Effector memory CD8-positive, alpha-beta T cell (primary cell): ENCODE data around the gene FAM83E.
"Not testable (repeated sequence)": the region's sequence is repeated elsewhere in the genome, so short reads cannot be mapped to it uniquely, and the experiment has no call there.

Experiments
- ATAC-seq: fragments of 150-1000 bp; cut with Tn5 transposase; replicated peaks from 2 replicates; pipeline ENCODE4 v1.10.0; 2021; ENCODE audit warnings: mild to moderate bottlenecking, moderate library complexity
- DNase-seq, 3 experiments: peaks; one replicate each; pipeline ENCODE4 v3.0.0; 2021
- H3K27ac Mint-ChIP-seq, 2 donors: one replicate each; pipeline ENCODE4 v1.8.0; 2022; ENCODE audit warnings: mild to moderate bottlenecking in 2 of 2, mixed read lengths in 2 of 2, moderate library complexity in 2 of 2
- H3K27me3 Mint-ChIP-seq, 2 donors: one replicate each; pipeline ENCODE4 v1.8.0; 2022; ENCODE audit warnings: mixed read lengths in 2 of 2
- H3K36me3 Mint-ChIP-seq: one replicate; pipeline ENCODE4 v1.8.0; 2022; ENCODE audit warnings: mild to moderate bottlenecking, moderate library complexity, mixed read lengths; ENCODE audit not compliant: insufficient read depth
- H3K4me1 Mint-ChIP-seq, 2 donors: one replicate each; pipeline ENCODE4 v1.8.0; 2022; ENCODE audit warnings: low read depth in 2 of 2, mixed read lengths in 2 of 2
- H3K4me3 Mint-ChIP-seq, 2 donors: one replicate each; pipeline ENCODE4 v1.8.0; 2022; ENCODE audit warnings: mild to moderate bottlenecking in 2 of 2, mixed read lengths in 2 of 2, moderate library complexity in 2 of 2
- H3K9me3 Mint-ChIP-seq, 2 donors: one replicate each; pipeline ENCODE4 v1.8.0; 2022; ENCODE audit warnings: mixed read lengths in 2 of 2

Gene FAM83E

DNA sequence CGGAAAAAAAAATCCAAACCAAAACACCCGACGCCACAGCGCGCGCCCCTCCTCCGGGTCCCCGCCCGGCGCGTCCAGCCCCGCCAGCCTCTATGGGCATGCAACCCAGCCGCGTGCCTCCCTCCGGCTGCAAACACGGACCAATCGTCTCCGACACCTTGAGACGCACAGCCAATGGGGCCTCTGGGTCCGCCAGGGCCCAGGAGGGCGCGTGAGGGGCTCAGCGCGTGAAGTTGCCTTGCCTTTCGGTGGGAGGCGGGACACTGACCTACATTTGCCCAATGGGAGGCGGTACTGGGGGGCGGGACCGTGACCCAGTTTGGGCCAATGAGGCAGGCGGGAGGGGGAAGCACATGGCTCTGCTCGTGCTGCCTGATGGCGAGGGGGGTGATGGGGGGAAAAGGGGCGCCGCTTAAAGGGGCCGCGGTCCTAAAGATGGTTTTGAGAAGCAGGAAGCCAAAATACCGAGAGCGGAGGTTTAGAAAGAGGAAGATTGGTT is 22.6 kb upstream of the FAM83E start:
- peak; percentile 99 to 100 (median 99) for DNase-seq
- H3K36me3 Mint-ChIP-seq: peaks cover 35% of the 10 kb centered on the region

DNA sequence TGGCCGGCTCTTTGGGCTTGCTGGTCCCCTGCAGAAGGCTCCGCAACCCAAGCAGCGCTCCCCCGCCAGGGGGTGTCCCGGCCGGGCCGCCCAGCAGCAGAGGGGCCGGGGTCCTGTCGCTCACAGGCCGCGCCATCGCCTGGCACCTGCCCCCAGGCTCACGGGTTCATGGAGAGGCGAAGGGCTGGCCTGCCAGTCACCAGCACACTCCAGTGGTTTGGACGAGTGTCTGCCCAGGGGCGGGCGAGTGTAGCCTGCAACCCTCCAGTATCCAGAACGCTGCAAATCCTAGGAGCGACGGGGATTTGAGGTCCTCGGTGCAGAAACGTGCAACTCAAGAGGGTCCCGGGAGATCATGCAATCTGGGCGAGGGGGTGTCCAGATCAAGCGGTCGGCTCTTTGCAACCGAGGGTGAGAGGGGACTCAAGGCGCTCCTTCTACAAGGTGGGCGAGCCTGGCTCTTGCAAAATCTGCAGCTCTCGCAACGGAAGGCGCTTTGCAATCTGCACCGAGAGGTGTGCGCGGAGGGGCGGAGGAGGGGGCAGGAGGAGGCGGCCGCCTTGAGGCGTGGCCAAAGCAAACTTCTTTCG is 22.1 kb upstream of the FAM83E start, which contains the start of gene DBP:
TSS of gene DBP (minus strand) at position 521 of the 590 bp plus-strand sequence. CDS start at position 136, 385 bp downstream.
- Mint-ChIP-seq H3K9me3 (peaks cover 0 to 2% of the 10 kb centered on the region in 2 donors), H3K4me3 (peak within 1 kb of the TSS; percentile 90 to 98), H3K36me3 (peaks cover 40% of the 10 kb centered on the region), H3K27ac (peak within 1 kb of the TSS; percentile 96 to 98), H3K27me3 (no peaks in the 10 kb centered on the region), H3K4me1 (peaks cover 32 to 41% of the 10 kb centered on the region in 2 donors)
- peak in 1 of 3 experiments; percentile 44 for DNase-seq
- ATAC-seq: no peak

More for the DNA sequence above, 22.6 kb upstream of the FAM83E start:
- Mint-ChIP-seq H3K27ac (peak overlapping the region; percentile 96 to 98), H3K4me1 (peaks cover 34 to 41% of the 10 kb centered on the region in 2 donors), H3K4me3 (peak overlapping the region; percentile 90 to 98), H3K27me3 (no peaks in the 10 kb centered on the region), H3K9me3 (peaks cover 0 to 2% of the 10 kb centered on the region in 2 donors)
- peak; percentile 74 for ATAC-seq

DNA sequence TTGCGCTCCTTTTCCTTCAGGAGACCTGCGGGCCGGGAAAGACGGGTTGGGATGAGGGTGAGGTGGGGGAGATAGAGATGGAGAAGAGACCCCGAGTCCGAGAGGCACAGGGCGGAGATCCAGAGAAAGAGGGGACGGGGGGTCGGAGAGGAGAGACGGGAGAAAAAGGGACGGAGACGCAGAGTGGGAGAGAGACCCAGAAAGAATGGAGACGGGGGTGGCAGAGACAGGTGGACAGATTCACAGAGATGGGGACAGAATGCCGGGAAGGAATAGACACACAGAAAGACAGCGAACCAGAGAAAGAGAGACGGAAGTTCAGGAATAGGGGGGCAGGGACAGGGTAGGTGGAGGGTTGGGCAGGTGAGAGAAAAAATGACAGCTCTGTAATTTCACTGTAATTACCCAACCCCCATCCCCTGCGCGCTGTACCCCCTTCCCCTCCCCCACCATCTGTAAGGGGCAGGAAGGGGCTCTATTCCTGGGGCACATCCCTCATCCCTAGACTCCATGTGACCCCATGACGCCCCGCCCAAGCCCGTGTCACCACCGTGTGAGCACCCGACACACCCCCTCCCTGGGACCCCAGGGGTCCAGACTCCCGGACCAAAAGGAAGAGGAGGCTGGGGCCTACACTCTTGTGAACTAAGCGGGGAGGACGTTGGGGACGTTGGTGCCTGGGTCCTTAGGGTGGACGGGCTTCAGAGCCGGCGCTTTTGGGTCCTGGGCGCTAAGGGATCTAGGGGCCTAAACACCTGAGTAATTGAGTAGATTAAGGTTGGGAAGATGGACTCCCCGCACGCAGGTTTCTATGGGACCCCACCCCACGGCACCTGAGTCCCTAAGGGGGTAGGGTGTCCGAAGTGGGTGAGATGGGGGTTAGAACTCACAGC is 21.3 kb upstream of the FAM83E start:
- H3K36me3 Mint-ChIP-seq: peaks cover 48% of the 10 kb centered on the region
- no peaks in the 10 kb centered on the region for H3K27me3 Mint-ChIP-seq
- peaks cover 0 to 2% of the 10 kb centered on the region in 2 donors for H3K9me3 Mint-ChIP-seq
- peaks cover 32 to 41% of the 10 kb centered on the region in 2 donors for H3K4me1 Mint-ChIP-seq
- H3K4me3 Mint-ChIP-seq: peak overlapping the region; percentile 90 to 98
- DNase-seq (no peak), ATAC-seq (no peak)
- H3K27ac Mint-ChIP-seq: peak overlapping the region; percentile 45 to 89

DNA sequence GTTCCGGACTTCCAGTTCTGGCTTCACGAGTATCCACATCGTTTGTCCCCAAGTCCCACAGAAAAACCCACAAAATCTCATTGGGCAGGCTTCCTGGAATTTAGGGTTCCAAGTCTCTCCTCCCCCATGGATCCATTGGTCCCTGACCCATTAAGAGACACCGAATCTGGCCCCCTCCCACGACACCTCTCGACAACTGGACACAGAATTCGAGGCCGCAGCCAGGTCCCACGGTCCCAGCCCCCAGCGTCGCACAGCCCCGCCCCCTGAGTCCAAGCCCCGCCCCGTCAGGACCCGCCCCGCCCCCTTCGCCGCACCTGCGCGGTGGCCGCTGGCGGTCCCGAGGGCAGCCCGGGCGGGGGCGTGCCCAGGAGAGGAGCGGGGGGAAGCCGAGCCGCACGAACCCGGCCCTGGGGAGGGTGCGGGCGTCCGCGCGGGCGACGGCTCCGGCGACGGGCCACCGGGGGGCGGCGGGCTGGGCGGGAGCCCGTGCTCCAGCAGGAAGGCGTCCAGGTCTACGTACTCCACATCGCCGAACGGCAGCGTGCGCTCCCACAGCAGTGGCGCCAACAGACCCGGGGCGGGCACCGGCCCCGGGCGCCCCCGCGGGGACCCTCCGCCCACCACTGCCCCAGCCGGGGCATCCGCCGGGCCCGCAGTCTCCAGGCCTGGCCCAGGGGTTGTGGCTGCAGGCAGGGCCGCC is 20.5 kb upstream of the FAM83E start:
- peak; percentile 60 to 65 (median 62) for DNase-seq
- ATAC-seq: peak; percentile 2
- Mint-ChIP-seq H3K27ac (peak overlapping the region; percentile 90 to 94), H3K4me3 (peak overlapping the region; percentile 90 to 98), H3K36me3 (peaks cover 56% of the 10 kb centered on the region), H3K27me3 (no peaks in the 10 kb centered on the region), H3K4me1 (peaks cover 32 to 41% of the 10 kb centered on the region in 2 donors), H3K9me3 (peaks cover 0 to 2% of the 10 kb centered on the region in 2 donors)

DNA sequence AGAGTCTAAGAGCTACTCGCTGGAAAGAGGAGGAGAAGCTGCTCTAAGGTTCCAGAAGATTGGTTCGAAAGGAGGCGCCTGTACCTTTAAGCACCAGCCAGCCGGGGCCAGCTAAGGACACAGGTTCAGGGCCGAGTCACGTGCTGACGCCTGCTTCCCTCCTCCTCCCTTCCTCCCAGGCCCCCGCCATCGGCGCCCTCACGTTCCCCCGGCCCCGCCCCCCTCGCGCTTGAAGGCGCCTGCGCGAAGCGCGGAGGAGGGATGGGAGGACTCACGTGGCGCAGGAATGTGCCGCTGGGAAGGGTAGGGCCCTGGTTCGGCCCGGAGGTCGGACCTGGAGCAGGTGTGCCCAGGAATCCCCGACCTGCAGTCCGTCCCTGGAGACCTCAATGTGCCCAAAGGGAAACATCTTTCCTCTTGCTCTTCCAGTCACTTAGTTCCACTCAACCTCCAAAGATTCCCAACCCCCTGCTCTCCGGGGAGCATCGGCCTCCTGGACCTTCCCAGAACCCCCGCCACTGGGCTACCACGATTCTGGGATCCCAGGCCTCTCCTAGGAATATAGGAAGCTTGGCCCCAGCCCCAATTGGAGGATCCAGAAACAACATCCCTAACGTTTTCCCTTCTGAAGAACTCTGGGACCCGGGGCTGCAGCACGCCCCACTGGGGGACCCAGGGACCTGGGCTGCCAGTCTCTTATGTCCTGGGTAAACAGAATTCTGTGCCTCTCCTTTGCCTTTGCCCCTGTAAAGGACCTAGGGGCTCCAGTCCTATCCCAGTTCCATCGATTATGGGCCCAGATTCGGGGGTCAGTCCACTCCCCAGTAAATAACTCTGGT is 19.8 kb upstream of the FAM83E start:
- Mint-ChIP-seq H3K9me3 (peaks cover 0 to 2% of the 10 kb centered on the region in 2 donors), H3K4me1 (peaks cover 35 to 36% of the 10 kb centered on the region in 2 donors), H3K36me3 (peaks cover 60% of the 10 kb centered on the region), H3K4me3 (peak overlapping the region; percentile 90 to 98), H3K27me3 (no peaks in the 10 kb centered on the region), H3K27ac (peak overlapping the region; percentile 90 to 94)
- peak; percentile 81 to 82 (median 82) for DNase-seq
- ATAC-seq: peak; percentile 8

DNA sequence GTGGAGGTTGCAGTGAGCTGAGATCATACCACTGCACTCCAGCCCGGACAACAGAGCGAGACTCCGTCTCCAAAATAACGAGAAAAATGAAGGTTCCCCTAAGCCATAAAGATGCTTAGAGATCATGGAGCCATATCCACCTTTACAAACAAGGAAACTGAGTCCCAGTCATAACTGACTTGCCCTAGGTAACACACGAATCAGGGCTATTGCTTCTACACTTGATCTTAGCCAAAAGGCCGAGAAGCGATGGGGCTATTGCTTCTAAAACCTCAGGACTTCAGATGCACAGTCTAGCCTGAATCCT is 19.1 kb upstream of the FAM83E start:
- H3K27me3 Mint-ChIP-seq: no peaks in the 10 kb centered on the region
- peaks cover 32 to 33% of the 10 kb centered on the region in 2 donors for H3K4me1 Mint-ChIP-seq
- H3K27ac Mint-ChIP-seq: peak overlapping the region; percentile 90 to 94
- peaks cover 0 to 2% of the 10 kb centered on the region in 2 donors for H3K9me3 Mint-ChIP-seq
- DNase-seq (no peak), ATAC-seq (no peak)
- peak overlapping the region; percentile 90 to 98 for H3K4me3 Mint-ChIP-seq
- peaks cover 65% of the 10 kb centered on the region for H3K36me3 Mint-ChIP-seq

DNA sequence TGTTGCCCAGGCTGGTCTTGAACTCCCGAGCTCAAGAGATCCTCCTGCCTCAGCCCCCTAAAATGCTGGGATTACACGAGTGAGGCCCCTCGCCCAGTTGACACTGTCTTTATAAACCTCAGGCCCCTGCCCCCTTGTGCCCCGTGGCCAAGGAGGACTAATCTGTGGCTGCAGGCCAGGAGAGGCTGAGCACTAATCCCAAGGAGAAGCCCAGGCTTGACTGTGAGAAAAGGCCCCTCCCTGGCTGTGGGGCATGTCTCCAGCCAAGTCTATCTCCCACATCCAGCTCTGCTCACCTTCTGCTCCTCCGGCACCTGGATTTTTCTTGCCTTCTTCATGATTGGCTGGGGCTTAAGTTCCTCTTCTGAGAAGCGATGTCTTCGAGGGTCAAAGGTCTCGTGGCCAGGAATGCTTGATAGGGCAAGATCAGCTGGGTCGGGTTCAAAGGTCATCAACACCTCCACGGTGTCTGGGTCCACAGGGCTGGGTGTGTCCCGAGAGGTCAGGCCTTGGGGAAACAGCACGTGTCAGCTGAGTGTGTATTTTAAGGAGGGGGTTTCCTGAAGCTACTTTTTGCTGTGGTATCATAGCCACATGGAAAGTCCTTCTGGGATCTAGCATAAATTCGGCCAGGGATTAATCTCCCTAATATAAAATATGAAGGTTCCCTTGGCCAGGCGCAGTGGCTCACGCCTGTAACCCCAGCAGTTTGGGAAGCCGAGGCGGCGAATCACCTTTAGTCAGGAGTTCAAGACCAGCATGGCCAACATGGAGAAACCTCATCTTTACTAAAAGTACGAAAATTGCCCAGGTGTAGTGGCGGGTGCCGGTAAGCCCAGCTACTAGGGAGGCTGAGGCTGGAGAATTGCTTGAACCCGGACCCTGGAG is 18.5 kb upstream of the FAM83E start:
- Mint-ChIP-seq H3K36me3 (peaks cover 68% of the 10 kb centered on the region), H3K4me3 (peak overlapping the region; percentile 90 to 98), H3K4me1 (peaks cover 27 to 31% of the 10 kb centered on the region in 2 donors), H3K27me3 (no peaks in the 10 kb centered on the region), H3K9me3 (no peaks in the 10 kb centered on the region), H3K27ac (peak overlapping the region; percentile 90 to 94)
- ATAC-seq (no peak), DNase-seq (no peak)

DNA sequence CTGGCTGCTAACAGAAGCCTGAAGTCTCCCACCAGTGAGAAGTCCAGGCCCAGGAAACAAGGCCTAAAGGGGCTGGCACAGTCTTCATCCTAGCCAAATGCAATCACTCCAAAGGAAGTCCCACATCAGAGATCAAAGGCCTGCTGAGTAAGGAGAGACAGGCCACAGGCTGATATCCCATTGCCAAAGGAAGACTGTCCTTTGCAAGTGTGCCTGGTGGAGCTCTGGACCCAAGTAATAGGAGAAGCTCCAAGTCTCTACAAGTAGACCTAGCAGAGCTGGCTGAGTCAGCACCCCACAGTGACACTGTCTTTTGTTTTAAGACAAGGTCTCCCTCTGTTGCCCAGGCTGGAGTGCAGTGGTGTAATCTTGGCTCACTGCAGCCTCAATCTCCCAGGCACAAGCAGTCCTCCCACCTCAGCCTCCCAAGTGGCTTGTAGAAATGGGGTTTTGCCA is 17.8 kb upstream of the FAM83E start:
- DNase-seq (no peak), ATAC-seq (no peak)
- no peaks in the 10 kb centered on the region for H3K27me3 Mint-ChIP-seq
- H3K27ac Mint-ChIP-seq: peak overlapping the region in 1 of 2 donors; percentile 94
- peaks cover 64% of the 10 kb centered on the region for H3K36me3 Mint-ChIP-seq
- peaks cover 21 to 29% of the 10 kb centered on the region in 2 donors for H3K4me1 Mint-ChIP-seq
- no peaks in the 10 kb centered on the region for H3K9me3 Mint-ChIP-seq
- no peak overlapping the region for H3K4me3 Mint-ChIP-seq

DNA sequence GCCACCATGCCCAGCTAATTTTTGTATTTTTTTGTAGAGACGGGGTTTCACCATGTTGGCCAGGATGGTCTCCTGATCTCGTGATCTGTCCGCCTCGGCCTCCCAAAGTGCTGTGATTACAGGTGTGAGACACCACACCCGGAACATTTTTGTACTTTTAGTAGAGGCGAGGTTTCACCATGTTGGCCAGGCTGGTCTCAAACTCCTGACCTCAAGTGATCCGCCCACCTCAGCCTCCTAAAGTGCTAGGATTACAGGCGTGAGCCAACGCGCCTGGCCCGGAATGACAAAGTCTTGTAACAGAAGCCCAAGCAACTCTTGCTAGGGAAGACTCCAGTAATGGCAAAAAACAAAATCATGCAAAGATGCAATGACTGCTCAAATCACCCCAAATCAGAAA is 17.4 kb upstream of the FAM83E start:
- not testable (repeated sequence) for H3K4me3 Mint-ChIP-seq, H3K9me3 Mint-ChIP-seq, ATAC-seq, H3K27me3 Mint-ChIP-seq, DNase-seq
- Mint-ChIP-seq H3K4me1 (peaks cover 19 to 31% of the 10 kb centered on the region in 2 donors), H3K36me3 (peaks cover 60% of the 10 kb centered on the region), H3K27ac (peak overlapping the region in 1 of 2 donors; percentile 94)

DNA sequence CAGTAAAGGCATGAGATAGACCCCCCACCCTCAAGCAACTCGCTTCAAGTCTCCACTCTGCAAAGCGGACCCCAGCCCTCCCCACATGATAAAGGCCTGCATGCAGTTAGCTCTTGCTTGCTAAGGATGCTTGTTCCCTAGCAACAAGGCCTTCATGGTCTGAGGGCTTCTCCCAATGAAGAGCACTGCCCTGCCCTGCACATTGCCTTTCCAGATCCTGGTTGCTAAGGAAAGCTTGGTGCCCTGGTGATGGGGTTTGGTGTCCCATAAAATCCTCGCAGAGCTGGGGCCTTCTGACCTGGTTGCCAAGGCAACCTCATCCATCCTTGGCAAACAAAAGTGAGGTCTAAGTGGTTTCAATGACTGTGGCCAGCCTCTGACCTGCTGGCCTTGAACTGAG is 16.3 kb upstream of the FAM83E start:
- H3K4me1 Mint-ChIP-seq: peaks cover 24 to 36% of the 10 kb centered on the region in 2 donors
- peaks cover 63% of the 10 kb centered on the region for H3K36me3 Mint-ChIP-seq
- H3K27me3 Mint-ChIP-seq: no peaks in the 10 kb centered on the region
- ATAC-seq (no peak), DNase-seq (no peak)
- H3K27ac Mint-ChIP-seq: no peak overlapping the region
- no peaks in the 10 kb centered on the region for H3K9me3 Mint-ChIP-seq
- no peak overlapping the region for H3K4me3 Mint-ChIP-seq

DNA sequence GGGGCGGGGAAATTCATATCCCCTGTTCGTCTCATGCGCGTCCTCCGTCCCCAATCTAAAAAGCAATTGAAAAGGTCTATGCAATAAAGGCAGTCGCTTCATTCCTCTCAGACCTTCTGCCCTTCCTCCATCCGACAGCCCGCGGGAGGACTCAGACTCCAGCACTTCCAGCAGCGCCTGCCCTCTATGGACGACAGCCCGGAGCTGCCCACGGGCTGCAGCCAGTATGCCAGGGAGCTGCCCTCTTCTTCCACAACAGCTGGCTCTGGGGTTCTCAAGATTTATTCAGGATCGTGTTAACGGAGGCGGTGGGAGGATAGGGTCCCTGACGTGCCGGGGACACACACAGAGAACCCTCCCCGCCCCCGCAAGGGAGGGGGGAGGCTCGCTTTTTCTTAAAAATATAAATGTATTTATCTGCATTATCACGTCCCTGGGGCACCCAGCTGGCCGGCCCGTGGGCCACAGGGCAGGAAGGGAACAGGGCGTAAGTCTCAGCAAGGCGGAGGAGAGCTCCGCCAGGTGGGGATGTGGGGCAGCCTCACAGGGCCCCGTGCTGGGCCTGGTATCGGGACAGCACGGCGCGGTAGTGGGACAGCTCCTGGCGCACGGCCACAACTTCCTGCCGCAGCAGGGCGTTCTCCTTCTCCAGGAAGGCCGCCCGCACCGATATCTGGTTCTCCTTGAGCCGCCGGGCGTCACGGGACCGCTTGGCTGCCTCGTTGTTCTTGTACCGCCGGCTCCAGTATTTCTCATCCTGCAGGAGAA is 15.6 kb upstream of the FAM83E start:
- Mint-ChIP-seq H3K36me3 (peaks cover 59% of the 10 kb centered on the region), H3K4me3 (no peak overlapping the region), H3K27ac (peak overlapping the region in 1 of 2 donors; percentile 38), H3K27me3 (no peaks in the 10 kb centered on the region), H3K9me3 (no peaks in the 10 kb centered on the region), H3K4me1 (peaks cover 21 to 33% of the 10 kb centered on the region in 2 donors)
- DNase-seq (no peak), ATAC-seq (no peak)
